ENCODE measurements around the gene CRISP1. TPM values are rescaled to one million over a fixed set of nuclear protein-coding genes. Genes with fewer than 3 reads are reported as not detected.

Gene CRISP1
- total RNA-seq, 4 donors from 2014 or later = not detected

GRCh38 chr6:49892280-49892679 is 25.9 kb upstream of the CRISP1 start:
- Histone ChIP-seq H3K27ac (no peak overlapping the region), H3K36me3 (no peaks in the 10 kb centered on the region), H3K4me1 (no peaks in the 10 kb centered on the region), H3K27me3 (no peaks in the 10 kb centered on the region), H3K4me3 (replicated peaks in 1 of 3) (no peak overlapping the region), H3K9me3 (no peaks in the 10 kb centered on the region)
- 82 to 86% methylated on average over 3 of the region's 3 CpGs for WGBS, 2 donors
- intact Hi-C loops (cut with DNase I) = no loop called here
- no peak for DNase-seq
- TF ChIP-seq POLR2A (IDR thresholded peaks at IDR 0.05) = no peak
- no peak for TF ChIP-seq CTCF (IDR thresholded peaks at IDR 0.05)

- H3K27me3 ChIP-seq = no peaks in the 10 kb centered on the region
- H3K27ac ChIP-seq = no peak overlapping the region
- WGBS, 2 donors = 23 to 37% methylated on average over 7 of the region's 7 CpGs
- H3K36me3 ChIP-seq = no peaks in the 10 kb centered on the region
- intact Hi-C loops (cut with DNase I) = no loop called here
- TF ChIP-seq CTCF (IDR thresholded peaks at IDR 0.05) = no peak
- no peak for TF ChIP-seq POLR2A (IDR thresholded peaks at IDR 0.05)
- DNase-seq = no peak
- H3K4me1 ChIP-seq = no peaks in the 10 kb centered on the region
- H3K9me3 ChIP-seq = no peaks in the 10 kb centered on the region
- no peak overlapping the region for H3K4me3 ChIP-seq (replicated peaks in 1 of 3)
Observed at GRCh38 chr6:49890988-49891387, 24.7 kb upstream of the CRISP1 start.

- TF ChIP-seq POLR2A (IDR thresholded peaks at IDR 0.05) = no peak
- TF ChIP-seq CTCF (IDR thresholded peaks at IDR 0.05) = no peak
- Histone ChIP-seq H3K27ac (no peak overlapping the region), H3K27me3 (no peaks in the 10 kb centered on the region), H3K4me1 (no peaks in the 10 kb centered on the region), H3K9me3 (no peaks in the 10 kb centered on the region), H3K36me3 (no peaks in the 10 kb centered on the region), H3K4me3 (replicated peaks in 1 of 3) (no peak overlapping the region)
- WGBS, 2 donors = 80 to 82% methylated on average over 5 of the region's 5 CpGs
- DNase-seq = no peak
- intact Hi-C loops (cut with DNase I) = no loop called here
Observed at GRCh38 chr6:49888742-49889431, 22.6 kb upstream of the CRISP1 start.

GRCh38 chr6:49868951-49869529 is 2.7 kb upstream of the CRISP1 start:
- H3K4me3 ChIP-seq (replicated peaks in 1 of 3) = no peak overlapping the region
- no peaks in the 10 kb centered on the region for H3K4me1 ChIP-seq
- H3K27ac ChIP-seq = no peak overlapping the region
- no peaks in the 10 kb centered on the region for H3K36me3 ChIP-seq
- intact Hi-C loops (cut with DNase I) = no loop called here
- no peak for DNase-seq
- H3K27me3 ChIP-seq = no peaks in the 10 kb centered on the region
- 43 to 45% methylated on average over 2 of the region's 2 CpGs for WGBS, 2 donors
- TF ChIP-seq CTCF (IDR thresholded peaks at IDR 0.05) (no peak), POLR2A (IDR thresholded peaks at IDR 0.05) (no peak)
- no peaks in the 10 kb centered on the region for H3K9me3 ChIP-seq

GRCh38 chr6:49856282-49856681 is 10.1 kb downstream of the CRISP1 start:
- Histone ChIP-seq H3K4me3 (replicated peaks in 1 of 3) (no peak overlapping the region), H3K4me1 (no peaks in the 10 kb centered on the region), H3K27ac (no peak overlapping the region), H3K9me3 (no peaks in the 10 kb centered on the region), H3K27me3 (no peaks in the 10 kb centered on the region), H3K36me3 (no peaks in the 10 kb centered on the region)
- no peak for TF ChIP-seq CTCF (IDR thresholded peaks at IDR 0.05)
- no peak for TF ChIP-seq POLR2A (IDR thresholded peaks at IDR 0.05)
- 32 to 51% methylated on average over 2 of the region's 2 CpGs for WGBS, 2 donors
- intact Hi-C loops (cut with DNase I) = loop anchor here (10.0 kb wide), 1 partner anchor 321 kb away; no protein-coding TSS in a partner anchor
- no peak for DNase-seq
